ENCODE data around the gene SERPINE2.

DNA sequence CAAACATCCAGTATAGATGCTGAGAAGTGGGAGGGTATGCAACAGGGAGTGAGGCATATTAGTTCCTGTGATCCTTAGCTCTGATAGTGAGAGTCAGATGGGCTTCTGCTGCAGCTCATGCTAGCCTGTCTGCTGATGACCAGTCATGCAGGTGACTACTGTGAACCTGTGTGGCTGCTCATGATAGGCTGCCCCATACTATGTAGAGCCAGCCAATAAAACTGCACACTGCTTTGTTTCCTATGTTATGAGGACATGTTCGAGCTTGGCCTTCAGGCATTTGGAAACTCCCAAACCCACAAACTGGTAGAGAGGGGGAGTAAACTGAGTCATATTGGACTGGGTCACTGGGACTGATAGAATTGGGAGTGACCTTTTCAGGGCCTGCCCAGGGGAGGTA, 20.1 kb upstream of the SERPINE2 start:
- TF ChIP-seq POLR2A (IDR thresholded peaks at IDR 0.05; ENCODE audit: low read length): no peak
- no peak for TF ChIP-seq GATA1 (IDR thresholded peaks at IDR 0.05; ENCODE audit: low read depth, low read length)

Measured in erythroblast (primary cell).